Progenitor cell of endocrine pancreas (in vitro differentiated cells): ENCODE data around the gene DSCAML1. TPM values are rescaled to one million over a fixed set of nuclear protein-coding genes. Genes with fewer than 3 reads are reported as not detected.

ENCODE experiments used
- DNase-seq: peaks from one replicate; pipeline ENCODE4 v3.0.0; 2021; ENCODE audit warnings: low spot score; ENCODE audit not compliant: unreplicated experiment
- H3K27ac Mint-ChIP-seq: 2 replicates; pipeline ENCODE4 v1.8.0; 2021; ENCODE audit warnings: mild to moderate bottlenecking, moderate library complexity, mixed read lengths
- H3K27me3 Mint-ChIP-seq: 2 replicates; pipeline ENCODE4 v1.8.0; 2021; ENCODE audit warnings: mixed read lengths
- H3K36me3 Mint-ChIP-seq: 2 replicates; pipeline ENCODE4 v1.8.0; 2022; ENCODE audit warnings: mixed read lengths; ENCODE audit not compliant: insufficient read depth
- H3K4me1 Mint-ChIP-seq: 2 replicates; pipeline ENCODE4 v1.8.0; 2021; ENCODE audit warnings: low read depth, mixed read lengths
- H3K4me3 Mint-ChIP-seq: 2 replicates; pipeline ENCODE4 v1.8.0; 2021; ENCODE audit warnings: low read depth, mild to moderate bottlenecking, moderate library complexity, mixed read lengths
- H3K9me3 Mint-ChIP-seq: 2 replicates; pipeline ENCODE4 v1.8.0; 2021; ENCODE audit warnings: low read depth, mixed read lengths
- total RNA-seq: library from RNA; stranded (reverse); gene quantifications from 2 replicates; pipeline ENCODE4 v1.2.1, GENCODE V29; 2021
- TF ChIP-seq, protein P1 (sequence below): fragments of 200-600 bp; sonication (generic); IDR thresholded peaks from one replicate; pipeline ENCODE4 v1.5.0; 2021; ENCODE audit warnings: antibody characterized with exemption, mild to moderate bottlenecking; ENCODE audit not compliant: unreplicated experiment

Gene DSCAML1
- total RNA-seq, 1 donor from 2014 or later, result 2.7 TPM

DNA sequence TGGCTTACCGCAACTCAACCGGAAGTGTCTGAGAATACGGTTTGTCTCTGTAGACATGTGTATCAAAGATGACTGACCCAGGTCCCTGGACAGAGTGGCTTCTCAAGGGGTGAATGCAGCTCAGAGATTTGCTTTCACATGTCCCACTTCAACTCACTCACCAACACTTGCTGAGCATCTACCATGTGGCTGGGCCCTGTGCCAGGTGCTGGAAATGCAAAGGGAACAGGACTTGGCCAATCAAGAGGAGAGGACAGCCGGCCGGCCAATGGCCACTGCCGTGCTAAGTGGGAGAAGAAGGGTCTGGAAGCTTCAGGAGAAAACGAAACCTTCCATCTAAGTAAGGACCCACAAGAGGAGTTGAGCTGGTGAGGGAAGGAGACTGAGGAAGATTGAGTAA lies 318.1 kb downstream of the DSCAML1 start:
- Mint-ChIP-seq H3K36me3 (no peaks in the 10 kb centered on the region), H3K27ac (no peak overlapping the region), H3K9me3 (no peaks in the 10 kb centered on the region), H3K27me3 (peaks cover 46% of the 10 kb centered on the region), H3K4me3 (no peak overlapping the region), H3K4me1 (no peaks in the 10 kb centered on the region)
- DNase-seq, result no peak
- TF ChIP-seq, protein P1, sequence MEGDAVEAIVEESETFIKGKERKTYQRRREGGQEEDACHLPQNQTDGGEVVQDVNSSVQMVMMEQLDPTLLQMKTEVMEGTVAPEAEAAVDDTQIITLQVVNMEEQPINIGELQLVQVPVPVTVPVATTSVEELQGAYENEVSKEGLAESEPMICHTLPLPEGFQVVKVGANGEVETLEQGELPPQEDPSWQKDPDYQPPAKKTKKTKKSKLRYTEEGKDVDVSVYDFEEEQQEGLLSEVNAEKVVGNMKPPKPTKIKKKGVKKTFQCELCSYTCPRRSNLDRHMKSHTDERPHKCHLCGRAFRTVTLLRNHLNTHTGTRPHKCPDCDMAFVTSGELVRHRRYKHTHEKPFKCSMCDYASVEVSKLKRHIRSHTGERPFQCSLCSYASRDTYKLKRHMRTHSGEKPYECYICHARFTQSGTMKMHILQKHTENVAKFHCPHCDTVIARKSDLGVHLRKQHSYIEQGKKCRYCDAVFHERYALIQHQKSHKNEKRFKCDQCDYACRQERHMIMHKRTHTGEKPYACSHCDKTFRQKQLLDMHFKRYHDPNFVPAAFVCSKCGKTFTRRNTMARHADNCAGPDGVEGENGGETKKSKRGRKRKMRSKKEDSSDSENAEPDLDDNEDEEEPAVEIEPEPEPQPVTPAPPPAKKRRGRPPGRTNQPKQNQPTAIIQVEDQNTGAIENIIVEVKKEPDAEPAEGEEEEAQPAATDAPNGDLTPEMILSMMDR, result no peak

- Mint-ChIP-seq H3K9me3 (no peaks in the 10 kb centered on the region), H3K27ac (no peak overlapping the region), H3K4me1 (no peaks in the 10 kb centered on the region), H3K36me3 (no peaks in the 10 kb centered on the region), H3K27me3 (peaks cover 44% of the 10 kb centered on the region), H3K4me3 (no peak overlapping the region)
- TF ChIP-seq, protein P1, result no peak
- DNase-seq, result no peak
Measured at GRCh38 chr11:117478126-117478860, 318.7 kb downstream of the DSCAML1 start.

- H3K27me3 Mint-ChIP-seq, result peaks cover 40% of the 10 kb centered on the region
- no peaks in the 10 kb centered on the region for H3K36me3 Mint-ChIP-seq
- H3K9me3 Mint-ChIP-seq, result no peaks in the 10 kb centered on the region
- TF ChIP-seq, protein P1, result no peak
- H3K4me3 Mint-ChIP-seq, result no peak overlapping the region
- DNase-seq, result no peak
- no peaks in the 10 kb centered on the region for H3K4me1 Mint-ChIP-seq
- no peak overlapping the region for H3K27ac Mint-ChIP-seq
Measured at GRCh38 chr11:117477721-117478120, 319.3 kb downstream of the DSCAML1 start.

DNA sequence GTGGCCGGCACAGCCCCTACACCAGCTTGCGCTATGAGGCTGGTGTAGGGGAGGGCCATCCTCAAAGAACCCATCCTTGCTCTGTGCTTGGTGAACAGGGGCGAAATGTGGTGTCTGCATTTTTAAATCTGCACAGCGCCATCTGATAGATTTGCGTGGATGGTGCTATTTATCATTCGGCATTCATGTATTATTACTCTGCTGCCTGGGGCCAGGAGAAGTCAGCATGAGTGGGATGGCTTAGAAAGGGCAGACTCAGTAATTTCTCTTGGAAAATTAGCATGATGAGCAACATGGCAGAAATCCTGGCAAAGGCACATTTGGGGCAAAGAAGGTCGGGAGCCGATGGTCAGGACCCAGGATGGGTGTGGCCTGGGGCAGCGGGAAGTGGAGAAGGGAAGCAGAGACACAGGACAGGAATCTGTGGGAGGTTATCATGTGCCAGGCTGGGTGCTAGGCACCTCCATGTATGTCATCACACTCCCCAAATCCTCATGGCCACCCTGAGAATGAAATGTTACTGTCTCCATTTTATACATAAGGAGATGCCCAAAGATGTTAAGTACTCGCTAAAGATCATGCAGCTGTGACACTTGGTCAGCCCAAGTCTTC lies 320.4 kb downstream of the DSCAML1 start:
- no peak overlapping the region for H3K27ac Mint-ChIP-seq
- TF ChIP-seq, protein P1, result no peak
- no peak for DNase-seq
- no peaks in the 10 kb centered on the region for H3K9me3 Mint-ChIP-seq
- peaks cover 45% of the 10 kb centered on the region for H3K27me3 Mint-ChIP-seq
- no peak overlapping the region for H3K4me3 Mint-ChIP-seq
- no peaks in the 10 kb centered on the region for H3K36me3 Mint-ChIP-seq
- no peaks in the 10 kb centered on the region for H3K4me1 Mint-ChIP-seq

- Mint-ChIP-seq H3K9me3 (no peaks in the 10 kb centered on the region), H3K27ac (no peak overlapping the region), H3K36me3 (no peaks in the 10 kb centered on the region), H3K4me1 (no peaks in the 10 kb centered on the region), H3K4me3 (no peak overlapping the region), H3K27me3 (peaks cover 45% of the 10 kb centered on the region)
- TF ChIP-seq, protein P1, result no peak
- DNase-seq, result no peak
Measured at GRCh38 chr11:117475716-117476530, 321.1 kb downstream of the DSCAML1 start.
